Left cardiac atrium (tissue), 4 donors: Measurements from ENCODE around the gene ZNF8. TPM values are rescaled to one million over a fixed set of nuclear protein-coding genes. Genes with fewer than 3 reads are reported as not detected.
"Not testable (repeated sequence)": the region's sequence is repeated elsewhere in the genome, so short reads cannot be mapped to it uniquely, and the experiment has no call there.

ENCODE experiments used
- ATAC-seq, 2 donors: fragments of 200-7000 bp; cut with Tn5 transposase; one replicate each; pipeline ENCODE4 v1.9.1; 2020; ENCODE audit warnings: mild to moderate bottlenecking in 2 of 2, moderate library complexity in 2 of 2
- DNase-seq: peaks from one replicate; pipeline ENCODE4 v3.0.0-alpha.2; 2020
- intact Hi-C, 2 donors: fragments of 100-400 bp; cut with DNase I; formaldehyde crosslinking; loops; one replicate each; pipeline versions ENCODE4 v1.14.1 to v1.15.1; 2022 to 2023
- total RNA-seq, 2 donors: library from RNA; stranded (reverse); fragmentation: NEBNext Ultra II Directional; extraction: Animal tissue kit (Norgen Biotek cat#: 25700); gene quantifications; one replicate each; pipeline ENCODE4 v1.2.1, GENCODE V29; 2021
- donor health status: DM: no; HTN: yes; CAD: no.
- donor health status: DM: no; HTN: yes; CAD: no; lungs with severe emphysema.
- donor health status: DM: yes; HTN: yes; CAD: no.
- donor health status: Dilated cardiomyopathy.

Gene ZNF8
- total RNA-seq, 2 donors from 2014 or later, result 4.4 to 6.8 TPM

DNA sequence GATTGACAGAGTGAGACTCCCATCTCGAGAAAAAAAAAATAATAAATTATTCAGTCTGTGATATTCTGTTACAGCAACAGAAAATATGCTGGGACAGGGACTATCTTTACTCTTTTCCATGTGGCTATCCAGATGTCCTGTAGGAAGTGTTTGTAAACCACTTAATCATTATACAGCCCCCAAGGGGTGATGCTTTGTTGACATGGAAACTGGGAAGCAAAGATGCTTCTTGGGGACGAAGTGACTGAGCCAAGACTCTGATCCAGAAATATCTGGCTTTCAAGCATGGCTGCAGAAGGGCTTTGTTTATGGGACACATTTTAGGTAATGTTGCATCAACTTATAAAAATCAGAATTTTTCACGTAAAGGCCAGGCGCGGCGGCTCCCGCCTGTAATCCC lies 5.4 kb downstream of the ZNF8 start:
- DNase-seq, result no peak
- intact Hi-C loops, result no loop called here
- ATAC-seq, result no peak

DNA sequence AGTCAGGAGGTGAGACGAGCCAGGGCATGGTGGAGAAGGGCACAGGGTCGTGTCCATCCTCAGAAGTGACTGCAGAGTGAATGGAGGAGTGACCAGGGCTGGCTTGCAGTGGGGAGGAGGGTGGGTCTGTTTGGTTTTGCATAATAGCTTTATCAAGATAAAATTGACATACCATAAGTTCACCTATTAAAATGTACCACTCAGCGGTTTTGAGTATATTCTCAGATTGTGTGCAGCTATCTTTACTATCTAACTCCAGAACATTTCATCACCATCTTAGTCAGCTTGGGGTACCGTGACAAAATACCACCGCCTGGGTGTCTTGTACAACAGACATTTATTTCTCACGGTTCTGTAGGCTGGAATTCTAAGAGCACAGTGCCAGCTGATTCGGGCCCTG lies 13.2 kb downstream of the ZNF8 start:
- intact Hi-C loops, result no loop called here
- no peak for ATAC-seq
- DNase-seq, result no peak

DNA sequence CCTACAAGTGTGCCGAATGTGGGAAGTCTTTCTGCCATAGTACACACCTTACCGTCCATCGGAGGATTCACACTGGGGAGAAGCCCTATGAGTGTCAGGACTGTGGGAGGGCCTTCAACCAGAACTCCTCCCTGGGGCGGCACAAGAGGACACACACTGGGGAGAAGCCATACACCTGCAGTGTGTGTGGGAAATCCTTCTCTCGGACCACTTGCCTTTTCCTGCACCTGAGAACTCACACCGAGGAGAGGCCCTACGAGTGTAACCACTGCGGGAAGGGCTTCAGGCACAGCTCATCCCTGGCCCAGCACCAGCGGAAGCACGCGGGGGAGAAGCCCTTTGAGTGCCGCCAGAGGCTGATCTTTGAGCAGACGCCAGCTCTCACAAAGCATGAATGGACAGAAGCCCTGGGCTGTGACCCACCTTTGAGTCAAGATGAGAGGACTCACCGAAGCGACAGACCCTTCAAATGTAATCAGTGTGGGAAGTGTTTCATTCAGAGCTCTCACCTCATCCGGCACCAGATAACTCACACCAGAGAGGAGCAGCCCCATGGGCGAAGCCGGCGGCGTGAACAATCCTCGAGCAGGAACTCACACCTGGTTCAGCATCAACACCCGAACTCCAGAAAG lies 16.1 kb downstream of the ZNF8 start:
- intact Hi-C loops, result no loop called here
- ATAC-seq (no peak), DNase-seq (no peak)

DNA sequence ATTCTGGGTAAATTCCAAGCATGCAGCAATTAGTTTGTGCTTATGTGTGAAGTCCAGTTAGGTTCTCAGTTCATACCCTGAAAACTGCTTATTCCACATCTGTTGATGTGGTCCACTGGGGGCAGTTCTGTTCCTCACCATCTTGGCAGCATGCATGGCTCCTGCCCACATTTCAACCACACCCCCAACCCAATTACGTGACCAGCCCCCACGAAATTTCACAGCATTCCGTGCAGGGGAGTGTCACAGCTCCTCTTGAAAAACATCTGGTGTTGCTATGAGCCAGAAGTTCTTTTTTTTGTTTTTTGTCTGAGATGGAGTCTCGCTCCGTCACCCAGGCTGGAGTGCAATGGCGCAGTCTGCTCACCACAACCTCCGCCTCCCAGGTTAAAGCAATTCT lies 17.3 kb downstream of the ZNF8 start:
- ATAC-seq, result no peak
- intact Hi-C loops, result no loop called here
- no peak for DNase-seq

DNA sequence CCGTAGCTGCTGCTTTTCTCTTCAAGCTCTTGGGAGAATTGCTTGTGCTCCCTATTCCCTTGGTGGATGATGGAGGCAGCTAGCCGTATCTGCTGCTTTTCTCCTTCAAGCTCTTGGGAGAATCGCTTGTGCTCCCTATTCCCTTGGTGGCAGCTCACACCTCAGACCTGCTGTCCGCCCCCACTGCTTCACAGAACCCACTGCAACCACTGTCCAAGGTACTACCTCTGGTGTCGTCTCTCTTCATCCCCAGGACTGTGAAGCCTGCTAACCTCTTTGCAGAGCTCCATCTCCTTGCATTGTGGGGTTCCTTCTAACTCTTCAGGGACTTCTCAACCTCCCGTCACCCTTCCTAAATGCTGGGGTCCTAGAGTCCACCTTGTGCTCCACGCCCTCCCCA lies 21.9 kb downstream of the ZNF8 start:
- DNase-seq (no peak), ATAC-seq (no peak)
- intact Hi-C loops, result no loop called here

DNA sequence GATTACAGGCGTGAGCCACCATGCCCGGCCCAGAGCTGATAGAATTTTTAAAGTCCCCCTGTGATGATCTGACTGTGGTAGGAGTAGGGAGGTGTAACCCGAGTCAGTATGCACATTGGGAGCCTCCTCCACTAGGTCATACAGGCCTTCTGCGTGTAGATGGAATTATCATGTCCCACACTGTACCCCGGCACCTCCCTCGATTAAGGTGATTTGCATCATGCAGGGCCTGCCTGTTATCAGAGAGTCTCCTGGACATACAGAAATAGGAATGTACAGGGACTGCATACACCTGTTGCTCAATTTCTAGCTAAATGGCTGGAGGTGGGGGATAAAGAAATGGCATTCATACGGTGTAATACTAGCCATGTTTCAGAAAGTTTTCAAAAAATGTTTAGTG lies 25.5 kb downstream of the ZNF8 start:
- ATAC-seq (no peak), DNase-seq (no peak)
- intact Hi-C loops, result no loop called here

DNA sequence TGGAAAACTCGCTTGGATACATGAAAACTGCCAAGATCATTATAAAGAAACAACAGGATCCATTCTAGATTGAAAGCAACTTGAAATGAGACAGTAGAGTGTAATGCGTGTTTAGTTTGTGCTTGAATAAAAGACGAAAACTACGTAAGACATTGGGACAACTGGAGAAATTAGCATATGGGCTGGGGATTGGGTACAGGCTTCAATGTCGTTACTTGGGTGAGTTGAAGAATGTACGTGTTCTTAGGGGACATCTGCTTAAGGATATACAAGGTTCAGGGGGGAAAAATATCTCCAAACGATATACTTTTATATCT lies 26.0 kb downstream of the ZNF8 start:
- no peak for DNase-seq
- peak in 1 of 2 donors; percentile 7 for ATAC-seq
- intact Hi-C loops, result no loop called here

DNA sequence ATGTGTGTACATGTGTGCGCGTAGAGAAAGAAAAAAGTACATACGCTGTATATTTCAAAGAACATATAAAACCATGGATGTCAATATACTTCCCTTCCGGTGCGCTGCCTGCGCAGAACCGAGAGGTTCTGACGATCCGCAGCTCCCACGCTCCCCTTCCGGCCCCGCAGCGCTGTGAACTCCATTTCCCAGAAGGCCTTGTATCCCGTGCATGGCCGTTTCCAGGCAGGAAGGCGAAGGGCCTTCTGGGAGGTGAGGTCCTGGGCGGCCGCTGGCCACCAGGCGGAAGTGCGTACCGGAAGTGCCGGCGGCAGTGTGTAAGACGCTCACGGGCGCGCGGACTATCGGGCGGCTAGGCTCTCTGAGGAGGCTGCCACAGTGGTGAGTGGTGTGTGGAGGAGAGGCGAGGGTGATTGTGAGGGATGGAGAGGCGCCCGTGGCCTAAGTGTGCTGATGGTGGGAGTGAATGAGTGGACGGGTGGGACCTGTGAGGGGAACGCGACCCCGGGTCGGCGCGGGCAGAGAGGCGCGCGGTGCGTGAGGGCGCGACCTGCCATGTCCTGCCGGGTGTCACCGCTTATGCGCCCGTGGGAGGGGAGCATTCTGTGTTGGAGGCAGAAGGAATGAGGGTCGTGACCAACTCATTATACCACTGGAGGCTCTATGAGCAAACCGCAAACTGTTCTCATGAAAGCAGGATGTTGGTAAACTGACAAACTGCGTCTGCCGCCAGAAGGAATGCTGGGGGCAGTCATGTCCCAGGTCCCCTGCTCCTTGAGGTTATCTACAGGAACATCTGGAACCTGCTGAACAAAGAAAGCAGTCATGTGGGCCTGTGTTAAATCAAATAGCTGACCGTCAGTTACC lies 26.5 kb downstream of the ZNF8 start, which contains the start of gene ERVK3-1:
TSS of gene ERVK3-1 (plus strand) at position 313 of the 867 bp plus-strand sequence. CDS start 6,792 bp downstream, outside the sequence.
- ATAC-seq (peak; percentile 100), DNase-seq (peak; percentile 98)
- intact Hi-C loops, result no loop called here

DNA sequence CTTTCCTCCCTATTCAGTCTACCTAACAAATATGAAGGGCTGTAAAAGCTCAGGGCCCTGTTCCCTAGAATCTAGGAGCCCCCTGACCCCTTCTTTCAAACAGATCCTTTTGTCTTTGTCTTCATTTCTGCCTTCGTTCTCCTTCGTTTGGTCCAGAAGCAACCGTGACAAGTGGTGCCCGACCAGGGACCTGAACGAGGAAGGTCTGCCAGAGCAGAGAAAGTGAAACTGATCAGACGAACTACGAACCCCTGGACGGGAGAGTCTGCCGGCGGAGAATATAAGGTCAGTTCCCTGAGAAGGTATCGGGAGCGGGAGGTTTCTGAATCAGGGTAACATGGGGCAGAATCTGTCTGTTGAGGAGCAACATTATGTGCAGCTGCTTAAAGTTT lies 27.2 kb downstream of the ZNF8 start:
- no peak for DNase-seq
- intact Hi-C loops, result no loop called here
- no peak for ATAC-seq

DNA sequence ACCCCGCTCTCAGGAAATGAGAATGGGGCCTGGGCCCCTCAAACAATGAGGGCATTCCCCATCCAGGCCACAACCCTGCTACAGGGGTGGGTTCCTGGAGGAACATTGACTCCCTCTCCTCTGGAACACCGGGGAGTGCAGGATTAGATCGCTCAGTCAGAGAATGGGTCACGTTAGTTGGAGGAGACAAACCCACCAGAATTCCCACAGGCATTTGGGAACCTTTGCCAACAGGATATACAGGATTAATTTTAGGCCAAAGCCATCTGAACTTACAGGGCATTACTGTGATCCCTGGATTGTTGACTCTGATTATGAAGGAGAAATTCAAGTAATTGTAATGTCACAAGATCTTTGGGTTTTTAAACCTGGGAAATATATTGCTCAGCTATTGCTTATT lies 29.0 kb downstream of the ZNF8 start:
- DNase-seq (no peak), ATAC-seq (no peak)
- intact Hi-C loops, result no loop called here

DNA sequence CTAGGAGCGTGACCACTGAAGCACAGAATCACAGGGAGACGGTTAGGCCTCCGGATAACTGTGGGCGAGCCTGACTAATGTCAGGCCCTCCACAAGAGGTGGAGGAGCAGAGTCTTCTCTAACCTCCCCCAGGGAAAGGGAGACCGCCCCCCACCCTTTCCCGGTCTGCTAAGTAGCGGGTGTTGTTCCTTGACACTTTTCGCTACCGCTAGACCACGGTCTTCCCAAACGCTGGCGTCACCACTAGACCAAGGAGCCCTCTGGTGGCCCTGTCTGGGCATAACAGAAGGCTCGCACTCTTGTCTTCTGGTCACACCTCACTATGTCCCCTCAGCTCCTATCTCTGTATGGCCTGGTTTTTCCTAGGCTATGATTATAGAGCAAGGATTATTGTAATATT lies 31.9 kb downstream of the ZNF8 start:
- intact Hi-C loops, result not testable (repeated sequence)
- ATAC-seq, result peak in 1 of 2 donors; percentile 29

DNA sequence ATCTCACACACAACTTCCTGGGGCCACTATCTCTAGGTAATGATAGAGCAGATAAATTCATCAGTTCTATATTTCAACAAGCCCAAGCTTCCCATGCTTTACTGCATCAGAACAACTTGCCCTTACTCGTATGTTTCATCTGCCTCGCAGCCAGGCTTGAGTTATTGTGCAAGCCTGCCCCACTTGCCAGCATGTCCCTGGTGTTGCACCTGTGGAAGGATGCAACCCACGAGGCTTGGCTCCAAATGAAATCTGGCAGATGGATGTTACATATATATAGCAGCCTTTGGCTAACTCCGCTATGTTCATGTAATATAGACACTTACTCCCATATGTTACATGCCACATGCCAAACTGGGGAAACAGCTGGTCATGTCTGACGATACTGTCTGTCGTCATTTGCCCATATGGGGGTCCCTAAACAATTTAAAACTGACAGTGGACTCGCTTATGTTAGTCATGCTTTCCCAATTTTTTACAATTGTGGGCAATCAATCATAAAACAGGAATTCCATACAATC lies 32.6 kb downstream of the ZNF8 start:
- ATAC-seq, result no peak

More for the DNA sequence above, 31.9 kb downstream of the ZNF8 start:
- DNase-seq, result peak; percentile 50

DNA sequence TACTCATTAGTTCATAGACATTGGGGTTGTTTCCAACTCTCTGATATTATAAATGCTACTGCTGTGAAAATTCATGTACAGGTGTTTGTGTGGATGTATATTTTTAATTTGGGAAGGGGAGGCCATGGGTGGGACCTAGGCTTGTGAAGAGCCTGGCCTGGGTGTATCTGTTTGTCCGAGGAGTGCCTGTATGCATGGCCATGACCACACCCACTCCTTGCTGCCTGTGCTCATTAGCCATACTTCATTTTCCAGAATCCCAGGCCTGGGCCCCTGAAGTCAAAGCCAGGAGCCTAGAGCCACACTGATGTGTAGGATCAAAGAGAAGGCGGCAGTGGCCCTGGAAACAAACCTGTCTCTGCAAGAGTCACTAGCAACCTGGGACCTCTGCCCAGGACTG lies 36.8 kb downstream of the ZNF8 start:
- ATAC-seq (no peak), DNase-seq (no peak)
- intact Hi-C loops, result no loop called here

More for the DNA sequence above, 32.6 kb downstream of the ZNF8 start:
- DNase-seq, result no peak
- intact Hi-C loops, result no loop called here

DNA sequence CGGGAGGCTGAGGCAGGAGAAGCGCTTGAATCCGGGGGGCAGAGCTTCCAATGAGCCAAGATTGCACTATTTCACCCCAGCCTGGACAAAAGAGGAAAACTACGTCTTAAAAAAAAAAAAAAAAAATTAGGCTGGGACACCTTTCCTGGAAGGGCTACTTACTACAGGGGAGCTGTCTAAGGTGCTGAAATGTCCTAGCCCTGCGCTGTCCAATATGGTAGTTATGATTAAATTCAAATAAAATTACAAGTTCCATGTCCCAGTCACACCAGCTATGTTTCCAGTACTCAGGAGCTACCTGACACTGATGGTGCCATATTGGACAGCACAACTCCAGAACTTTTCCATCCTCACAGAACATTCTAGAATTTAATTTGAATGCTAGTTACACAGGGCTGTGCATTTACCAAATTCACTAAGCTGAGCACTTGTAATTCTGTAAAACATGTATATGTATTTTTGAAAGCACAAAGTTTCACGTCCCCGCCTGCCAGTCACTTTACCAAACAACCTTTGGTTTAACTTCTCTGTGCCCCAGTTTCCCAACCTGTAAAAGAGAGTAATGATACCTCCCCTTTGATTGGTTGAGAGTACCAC lies 38.8 kb downstream of the ZNF8 start:
- intact Hi-C loops, result no loop called here
- no peak for DNase-seq
- peak in 1 of 2 donors; percentile 30 for ATAC-seq

DNA sequence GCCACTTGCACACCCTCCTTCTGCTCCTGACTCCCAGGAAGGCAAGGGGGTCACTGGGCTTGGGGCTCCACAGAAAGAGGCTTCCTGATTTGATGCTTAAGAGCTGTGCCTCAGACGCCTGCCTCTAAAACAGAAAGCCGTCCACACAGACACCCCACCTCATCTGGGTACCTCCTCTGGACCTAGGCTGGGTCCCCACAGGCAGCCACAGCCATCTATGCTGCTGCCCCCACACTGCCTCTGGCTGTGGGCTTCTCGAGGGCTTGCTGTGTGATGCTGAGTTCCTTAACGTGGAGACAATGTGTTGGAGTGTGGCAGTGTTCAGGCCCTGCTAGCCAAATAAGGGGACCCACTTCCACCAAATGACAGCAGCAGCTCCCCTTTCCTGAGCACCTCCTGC lies 39.5 kb downstream of the ZNF8 start:
- intact Hi-C loops, result no loop called here
- ATAC-seq (no peak), DNase-seq (no peak)

DNA sequence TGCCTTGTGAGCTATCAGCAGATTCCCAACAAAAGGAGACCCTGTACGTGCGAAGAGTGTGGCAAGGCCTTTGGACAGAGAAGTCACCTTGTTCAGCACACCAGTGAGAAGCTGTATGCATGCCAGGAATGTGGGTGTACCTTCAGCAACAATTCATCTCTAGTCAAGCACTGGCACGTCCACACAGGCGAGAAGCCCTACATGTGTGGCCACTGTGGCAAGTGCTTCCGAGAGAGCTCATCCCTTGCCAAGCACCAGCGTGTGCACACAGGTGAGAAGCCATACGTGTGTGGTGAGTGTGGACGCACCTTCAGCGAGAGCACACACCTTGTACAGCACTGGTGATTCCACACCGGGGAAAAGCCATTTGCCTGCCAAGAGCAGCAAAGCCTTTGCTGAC lies 40.5 kb downstream of the ZNF8 start:
- DNase-seq, result no peak
- intact Hi-C loops, result no loop called here
- ATAC-seq, result no peak

DNA sequence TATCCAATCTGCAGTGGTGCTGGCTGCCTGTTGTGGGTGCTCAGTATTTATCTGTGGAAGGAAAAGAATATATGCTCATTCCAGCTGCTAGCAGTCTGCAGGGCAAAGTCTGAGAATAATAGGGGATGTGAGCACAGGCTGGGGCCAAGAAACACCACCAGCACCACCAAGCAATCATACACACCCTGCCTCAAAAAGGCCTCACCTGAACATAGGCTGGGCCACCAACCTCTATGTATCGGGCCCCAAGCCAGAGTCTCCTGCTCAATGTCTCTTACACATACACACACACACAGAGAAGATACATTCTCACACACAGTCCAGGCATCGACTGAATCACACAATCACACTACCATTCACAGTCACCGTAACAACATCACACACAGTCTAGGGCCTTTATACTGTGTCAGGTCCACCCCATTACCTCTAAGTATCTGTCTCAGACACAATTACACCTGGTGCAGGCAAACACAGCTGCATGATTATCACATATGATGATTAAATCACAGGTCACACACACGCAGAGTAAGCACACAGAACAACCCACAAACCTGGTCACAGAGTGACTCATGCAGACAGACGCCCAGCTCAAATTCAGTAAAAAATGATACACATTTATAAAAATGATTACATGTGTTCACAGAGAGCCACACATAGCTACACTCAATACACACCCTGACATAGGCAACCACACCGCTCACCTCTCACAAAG lies 46.7 kb downstream of the ZNF8 start:
- DNase-seq, result no peak
- no peak for ATAC-seq
- intact Hi-C loops, result no loop called here

DNA sequence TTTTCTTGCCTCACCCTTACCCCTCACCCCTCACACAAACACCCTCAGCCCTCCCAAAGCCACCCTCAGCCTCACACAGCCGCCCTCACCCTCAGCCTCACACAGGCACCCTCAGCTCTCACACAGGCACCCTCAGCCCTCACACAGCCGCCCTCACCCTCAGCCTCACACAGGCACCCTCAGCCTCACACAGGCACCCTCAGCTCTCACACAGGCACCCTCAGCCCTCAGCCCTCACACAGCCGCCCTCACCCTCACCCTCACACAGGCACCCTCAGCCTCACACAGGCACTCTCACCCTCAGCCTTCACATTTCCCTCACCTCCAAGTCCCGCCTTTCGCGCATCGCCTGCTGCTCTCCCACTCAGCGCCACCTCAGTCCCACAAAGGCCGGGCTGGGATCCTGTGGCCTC lies 47.8 kb downstream of the ZNF8 start:
- intact Hi-C loops, result no loop called here
- ATAC-seq (peak; percentile 12 to 21), DNase-seq (no peak)

DNA sequence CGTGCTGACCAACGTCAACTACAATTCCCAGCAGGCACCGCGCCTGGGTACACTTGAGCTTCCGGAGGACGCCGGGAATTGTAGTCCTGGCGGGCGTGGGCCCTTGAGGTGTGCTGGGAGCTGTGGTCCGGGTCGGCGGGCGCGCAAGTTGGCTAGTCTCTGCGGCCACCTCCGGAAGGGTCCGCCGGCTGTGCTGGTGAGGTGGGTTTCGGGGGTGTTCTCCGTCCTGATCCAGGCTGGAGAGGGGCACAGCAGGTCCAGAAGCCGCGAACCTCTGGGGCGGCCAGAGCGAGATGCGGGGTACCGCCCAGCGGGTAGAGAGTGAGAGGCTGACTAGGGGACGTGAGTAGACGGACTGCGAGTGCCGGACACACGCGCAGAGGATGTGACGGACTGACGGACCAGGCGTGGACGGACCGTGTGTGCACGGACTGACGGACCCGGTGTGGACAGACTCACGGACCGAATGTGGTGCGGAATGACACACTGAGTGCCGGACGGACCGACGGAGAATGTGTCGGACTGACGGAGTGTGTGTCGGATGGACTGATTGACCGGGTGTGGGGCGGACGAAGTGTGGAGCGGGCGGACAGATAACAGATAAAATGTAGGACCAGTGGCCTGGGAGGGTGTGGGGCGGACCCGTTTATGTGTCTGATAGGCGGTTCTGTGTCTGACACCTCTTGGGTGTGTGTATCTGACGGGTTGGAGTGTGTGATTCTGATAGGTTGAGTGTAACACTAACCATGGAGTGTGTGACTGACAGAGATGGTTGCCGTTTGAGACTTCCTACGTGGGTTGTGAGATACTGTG lies 48.4 kb downstream of the ZNF8 start, which contains the start of gene ZSCAN22:
TSS of gene ZSCAN22 (plus strand) at position 81 of the 813 bp plus-strand sequence. CDS start 7,809 bp downstream, outside the sequence.
- intact Hi-C loops, result loop anchor here in 1 of 2 donors (1.0 kb wide), 1 partner anchor 35 kb away; the partner anchor contains the start of gene ZNF497
- peak; percentile 97 to 98 for ATAC-seq

More for the DNA sequence above, 48.4 kb downstream of the ZNF8 start, which contains the start of gene ZSCAN22:
- DNase-seq, result peak; percentile 99
